Measurements from ENCODE around the gene ZNF17.

DNA sequence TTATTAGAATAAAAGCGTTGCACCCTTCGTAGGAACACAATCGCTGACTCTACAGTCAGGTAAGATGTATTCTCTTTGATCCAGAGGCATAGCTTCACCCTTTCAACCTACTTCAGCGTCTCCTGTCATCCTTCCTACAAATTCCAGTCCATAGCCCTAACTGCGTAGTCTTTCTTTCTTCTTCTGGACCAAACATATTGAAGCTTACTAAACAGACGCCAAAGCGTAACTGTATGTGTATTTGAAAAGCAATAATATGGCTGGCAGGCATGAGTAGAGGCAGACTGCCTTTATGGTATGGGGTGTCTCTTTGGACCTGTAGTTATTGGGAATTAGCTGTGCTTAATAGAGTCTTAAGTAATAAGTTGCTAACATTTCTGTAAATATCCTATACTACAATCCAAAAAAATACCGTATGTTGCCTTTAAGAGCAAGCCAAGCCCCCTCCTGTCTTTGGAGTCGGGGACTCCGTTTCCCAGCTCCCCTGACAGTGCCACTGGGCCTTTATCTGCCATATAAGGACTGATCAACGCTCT lies 21.7 kb upstream of the ZNF17 start:
- TF ChIP-seq, protein P1, sequence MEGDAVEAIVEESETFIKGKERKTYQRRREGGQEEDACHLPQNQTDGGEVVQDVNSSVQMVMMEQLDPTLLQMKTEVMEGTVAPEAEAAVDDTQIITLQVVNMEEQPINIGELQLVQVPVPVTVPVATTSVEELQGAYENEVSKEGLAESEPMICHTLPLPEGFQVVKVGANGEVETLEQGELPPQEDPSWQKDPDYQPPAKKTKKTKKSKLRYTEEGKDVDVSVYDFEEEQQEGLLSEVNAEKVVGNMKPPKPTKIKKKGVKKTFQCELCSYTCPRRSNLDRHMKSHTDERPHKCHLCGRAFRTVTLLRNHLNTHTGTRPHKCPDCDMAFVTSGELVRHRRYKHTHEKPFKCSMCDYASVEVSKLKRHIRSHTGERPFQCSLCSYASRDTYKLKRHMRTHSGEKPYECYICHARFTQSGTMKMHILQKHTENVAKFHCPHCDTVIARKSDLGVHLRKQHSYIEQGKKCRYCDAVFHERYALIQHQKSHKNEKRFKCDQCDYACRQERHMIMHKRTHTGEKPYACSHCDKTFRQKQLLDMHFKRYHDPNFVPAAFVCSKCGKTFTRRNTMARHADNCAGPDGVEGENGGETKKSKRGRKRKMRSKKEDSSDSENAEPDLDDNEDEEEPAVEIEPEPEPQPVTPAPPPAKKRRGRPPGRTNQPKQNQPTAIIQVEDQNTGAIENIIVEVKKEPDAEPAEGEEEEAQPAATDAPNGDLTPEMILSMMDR (conservative IDR thresholded peaks at IDR 0.05), result no peak
- no peak for TF ChIP-seq ZFX (IDR thresholded peaks at IDR 0.05)
